Osteocyte (in vitro differentiated cells): ENCODE data around the gene GPLD1. TPM values are rescaled to one million over a fixed set of nuclear protein-coding genes. Genes with fewer than 3 reads are reported as not detected.

Experiments used
- DNase-seq: peaks from one replicate; pipeline ENCODE4 v3.0.0; 2021; ENCODE audit warnings: mixed read lengths; ENCODE audit not compliant: unreplicated experiment; ENCODE audit errors: extremely low spot score
- H3K27ac Mint-ChIP-seq: one replicate; pipeline ENCODE4 v1.8.0; 2021; ENCODE audit warnings: mild to moderate bottlenecking, mixed read lengths; ENCODE audit not compliant: unreplicated experiment
- H3K27me3 Mint-ChIP-seq: one replicate; pipeline ENCODE4 v1.8.0; 2021; ENCODE audit warnings: mixed read lengths; ENCODE audit not compliant: unreplicated experiment
- H3K36me3 Mint-ChIP-seq: one replicate; pipeline ENCODE4 v1.8.0; 2021; ENCODE audit warnings: mixed read lengths; ENCODE audit not compliant: unreplicated experiment
- H3K4me1 Mint-ChIP-seq: one replicate; pipeline ENCODE4 v1.8.0; 2021; ENCODE audit warnings: mixed read lengths; ENCODE audit not compliant: unreplicated experiment
- H3K4me3 Mint-ChIP-seq: one replicate; pipeline ENCODE4 v1.8.0; 2021; ENCODE audit warnings: mild to moderate bottlenecking, moderate library complexity, mixed read lengths; ENCODE audit not compliant: unreplicated experiment
- H3K9me3 Mint-ChIP-seq: one replicate; pipeline ENCODE4 v1.8.0; 2021; ENCODE audit warnings: mixed read lengths; ENCODE audit not compliant: unreplicated experiment
- CTCF ChIP-seq: fragments of 200-600 bp; sonication (generic); IDR thresholded peaks from 2 replicates; pipeline ENCODE4 v1.5.0; 2021; ENCODE audit warnings: antibody characterized with exemption, mild to moderate bottlenecking, moderate library complexity
- total RNA-seq: library from RNA; stranded (reverse); gene quantifications from 2 replicates; pipeline ENCODE4 v1.2.1, GENCODE V29; 2021

The GPLD1 gene
- total RNA-seq, 1 donor from 2014 or later = 1.9 TPM

DNA sequence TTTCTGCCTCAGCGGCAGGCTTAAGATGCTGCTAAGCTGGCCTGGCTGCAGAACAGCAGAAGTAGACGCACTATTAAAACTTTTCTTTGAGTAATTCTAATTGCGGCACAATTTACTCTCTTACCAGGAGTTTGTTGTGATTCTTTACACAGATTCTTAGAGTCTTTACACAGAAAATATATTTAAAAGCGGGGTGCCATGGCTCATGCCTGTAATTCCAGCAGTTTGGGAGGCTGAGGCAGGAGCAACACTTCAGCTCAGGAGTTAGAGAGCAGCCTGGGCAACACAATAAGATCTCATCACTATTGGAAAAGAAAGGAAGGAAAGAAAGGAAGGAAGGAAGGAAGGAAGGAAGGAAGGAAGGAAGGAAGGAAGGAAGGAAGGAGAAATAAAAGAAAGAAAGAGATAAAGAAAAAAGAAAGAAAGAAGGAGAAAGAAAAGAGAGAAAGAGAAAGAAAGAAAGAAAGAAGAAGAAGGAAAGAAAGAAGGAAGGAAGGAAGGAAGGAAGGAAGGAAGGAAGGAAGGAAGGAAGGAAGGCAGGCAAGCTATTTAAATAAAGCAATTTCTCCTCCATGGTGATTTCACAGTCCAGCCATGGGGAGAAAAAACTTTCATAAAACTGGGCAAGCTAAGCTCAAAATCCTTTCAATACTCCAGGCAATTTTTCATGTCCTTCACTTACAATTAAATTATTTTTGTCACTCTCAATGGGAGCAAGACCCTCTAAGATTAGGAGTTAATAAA, 107.7 kb downstream of the GPLD1 start:
- no peak overlapping the region for H3K27ac Mint-ChIP-seq
- H3K36me3 Mint-ChIP-seq = peaks cover 2% of the 10 kb centered on the region
- peaks cover 28% of the 10 kb centered on the region for H3K27me3 Mint-ChIP-seq
- no peaks in the 10 kb centered on the region for H3K9me3 Mint-ChIP-seq
- peaks cover 5% of the 10 kb centered on the region for H3K4me1 Mint-ChIP-seq
- TF ChIP-seq CTCF = no peak
- no peak overlapping the region for H3K4me3 Mint-ChIP-seq
- DNase-seq = no peak

GRCh38 chr6:24378473-24379097, 110.8 kb downstream of the GPLD1 start:
- TF ChIP-seq CTCF = no peak
- Mint-ChIP-seq H3K36me3 (peaks cover under 1% of the 10 kb centered on the region), H3K4me1 (peaks cover 5% of the 10 kb centered on the region), H3K27me3 (peaks cover 35% of the 10 kb centered on the region), H3K4me3 (no peak overlapping the region), H3K27ac (no peak overlapping the region), H3K9me3 (no peaks in the 10 kb centered on the region)
- DNase-seq = no peak

Other genes with a start within 250 kb of the GPLD1 start
- gene DCDC2, start 131.5 kb downstream of the GPLD1 start, total RNA-seq = 0.94 and 1.0 TPM in 2 replicates
- 17.5 and 18.5 TPM in 2 replicates for gene MRS2, start 86.6 kb downstream of the GPLD1 start, total RNA-seq
- gene ALDH5A1, start 5.4 kb upstream of the GPLD1 start, total RNA-seq = 6.6 and 7.8 TPM in 2 replicates
- gene KIAA0319, start 156.6 kb upstream of the GPLD1 start, total RNA-seq = not detected in 2 replicates
- gene TDP2, start 177.3 kb upstream of the GPLD1 start, total RNA-seq = 31.5 and 31.8 TPM in 2 replicates
- 23.9 and 26.9 TPM in 2 replicates for gene ACOT13, start 177.5 kb upstream of the GPLD1 start, total RNA-seq
- gene C6orf62, start 229.6 kb upstream of the GPLD1 start, total RNA-seq = 79.6 and 79.7 TPM in 2 replicates